Stimulated activated CD8-positive, alpha-beta memory T cell treated with anti-CD3 and anti-CD28 coated beads, Interleukin-4, amount 100 ng/mL, for 1 hour (primary cell): ENCODE results near the gene ZDHHC11.
"Not testable (repeated sequence)": the region's sequence is repeated elsewhere in the genome, so short reads cannot be mapped to it uniquely, and the experiment has no call there.

Source experiments
- DNase-seq, 2 donors: peaks; one replicate each; pipeline ENCODE4 v3.0.0-alpha.2; 2020; ENCODE audit warnings: low read depth in 2 of 2, low spot score in 1 of 2

The ZDHHC11 gene

GRCh38 chr5:860506-861150 lies 9.8 kb upstream of the ZDHHC11 start:
- DNase-seq = no peak

- DNase-seq = no peak
Observed at GRCh38 chr5:859798-860296, 9.1 kb upstream of the ZDHHC11 start.

GRCh38 chr5:859391-859790 lies 8.6 kb upstream of the ZDHHC11 start:
- no peak for DNase-seq

- DNase-seq = no peak
Observed at GRCh38 chr5:858726-859125, 7.9 kb upstream of the ZDHHC11 start.

GRCh38 chr5:856531-857425 lies 6.0 kb upstream of the ZDHHC11 start:
- no peak for DNase-seq

- DNase-seq = no peak
Observed at GRCh38 chr5:855771-856530, 5.2 kb upstream of the ZDHHC11 start.

GRCh38 chr5:854966-855743 lies 4.4 kb upstream of the ZDHHC11 start:
- DNase-seq = no peak

GRCh38 chr5:854217-854616 lies 3.4 kb upstream of the ZDHHC11 start:
- no peak for DNase-seq

GRCh38 chr5:853416-854090 lies 2.8 kb upstream of the ZDHHC11 start:
- not testable (repeated sequence) for DNase-seq

GRCh38 chr5:852431-853401 lies 1.9 kb upstream of the ZDHHC11 start:
- no peak for DNase-seq

GRCh38 chr5:852018-852417 lies 1.2 kb upstream of the ZDHHC11 start:
- no peak for DNase-seq

GRCh38 chr5:851553-851952 lies 767 bp upstream of the ZDHHC11 start:
- no peak for DNase-seq

- DNase-seq = no peak
Observed at GRCh38 chr5:851076-851475, 290 bp upstream of the ZDHHC11 start.

GRCh38 chr5:849651-850301 lies 1.0 kb downstream of the ZDHHC11 start:
- no peak for DNase-seq

- DNase-seq = no peak
Observed at GRCh38 chr5:848671-849111, 2.1 kb downstream of the ZDHHC11 start.

GRCh38 chr5:847736-848135 lies 3.0 kb downstream of the ZDHHC11 start:
- not testable (repeated sequence) for DNase-seq

GRCh38 chr5:847212-847611 lies 3.6 kb downstream of the ZDHHC11 start:
- not testable (repeated sequence) for DNase-seq

- not testable (repeated sequence) for DNase-seq
Observed at GRCh38 chr5:846602-847091, 4.1 kb downstream of the ZDHHC11 start.
